ENCODE data around the gene PRADC1. TPM values are rescaled to one million over a fixed set of nuclear protein-coding genes. Genes with fewer than 3 reads are reported as not detected.

The PRADC1 gene
- total RNA-seq, 3 donors from 2014 or later: 21.6 to 49.6 (median 25.6) TPM

GRCh38 chr2:73262108-73262651 lies 29.1 kb upstream of the PRADC1 start:
- intact Hi-C loops (cut with DNase I; ENCODE audit: low total_unique reads): no loop called here

GRCh38 chr2:73260338-73260984 lies 27.4 kb upstream of the PRADC1 start:
- no peaks in the 10 kb centered on the region for H3K36me3 ChIP-seq
- intact Hi-C loops (cut with DNase I; ENCODE audit: low total_unique reads): no loop called here
- TF ChIP-seq POLR2A (IDR thresholded peaks at IDR 0.05) (no peak), POLR2AphosphoS5 (IDR thresholded peaks at IDR 0.05) (no peak), CTCF (IDR thresholded peaks at IDR 0.05) (peak in 1 of 3 donors; percentile 22)

More at GRCh38 chr2:73262108-73262651, 29.1 kb upstream of the PRADC1 start:
- no peak overlapping the region for H3K4me3 ChIP-seq
- no peak overlapping the region for H3K27ac ChIP-seq
- H3K4me1 ChIP-seq: no peaks in the 10 kb centered on the region
- H3K9me3 ChIP-seq: no peaks in the 10 kb centered on the region
- H3K27me3 ChIP-seq: no peaks in the 10 kb centered on the region
- no peaks in the 10 kb centered on the region for H3K36me3 ChIP-seq
- DNase-seq (ENCODE audit: low spot score in 2 of 2): no peak
- TF ChIP-seq CTCF (IDR thresholded peaks at IDR 0.05) (no peak), POLR2AphosphoS5 (IDR thresholded peaks at IDR 0.05) (no peak), POLR2A (IDR thresholded peaks at IDR 0.05) (no peak)

GRCh38 chr2:73259704-73260337 lies 26.8 kb upstream of the PRADC1 start:
- H3K4me3 ChIP-seq: no peak overlapping the region
- no peak overlapping the region for H3K27ac ChIP-seq
- intact Hi-C loops (cut with DNase I; ENCODE audit: low total_unique reads): no loop called here
- no peaks in the 10 kb centered on the region for H3K9me3 ChIP-seq
- TF ChIP-seq POLR2A (IDR thresholded peaks at IDR 0.05) (no peak), CTCF (IDR thresholded peaks at IDR 0.05) (no peak), POLR2AphosphoS5 (IDR thresholded peaks at IDR 0.05) (no peak)
- DNase-seq (ENCODE audit: low spot score in 2 of 2): no peak
- no peaks in the 10 kb centered on the region for H3K4me1 ChIP-seq
- no peaks in the 10 kb centered on the region for H3K27me3 ChIP-seq
- H3K36me3 ChIP-seq: no peaks in the 10 kb centered on the region

More at GRCh38 chr2:73260338-73260984, 27.4 kb upstream of the PRADC1 start:
- H3K4me3 ChIP-seq: no peak overlapping the region
- no peak overlapping the region for H3K27ac ChIP-seq
- no peaks in the 10 kb centered on the region for H3K9me3 ChIP-seq
- H3K4me1 ChIP-seq: no peaks in the 10 kb centered on the region
- no peaks in the 10 kb centered on the region for H3K27me3 ChIP-seq
- DNase-seq (ENCODE audit: low spot score in 2 of 2): no peak

GRCh38 chr2:73259276-73259675 lies 26.2 kb upstream of the PRADC1 start:
- Histone ChIP-seq H3K9me3 (no peaks in the 10 kb centered on the region), H3K4me1 (no peaks in the 10 kb centered on the region), H3K27me3 (no peaks in the 10 kb centered on the region), H3K36me3 (no peaks in the 10 kb centered on the region), H3K27ac (no peak overlapping the region), H3K4me3 (no peak overlapping the region)
- TF ChIP-seq POLR2AphosphoS5 (IDR thresholded peaks at IDR 0.05) (no peak), CTCF (IDR thresholded peaks at IDR 0.05) (no peak), POLR2A (IDR thresholded peaks at IDR 0.05) (no peak)
- no peak for DNase-seq (ENCODE audit: low spot score in 2 of 2)
- intact Hi-C loops (cut with DNase I; ENCODE audit: low total_unique reads): no loop called here

- Histone ChIP-seq H3K27ac (no peak overlapping the region), H3K4me1 (no peaks in the 10 kb centered on the region), H3K27me3 (no peaks in the 10 kb centered on the region), H3K36me3 (no peaks in the 10 kb centered on the region), H3K4me3 (no peak overlapping the region), H3K9me3 (no peaks in the 10 kb centered on the region)
- intact Hi-C loops (cut with DNase I; ENCODE audit: low total_unique reads): no loop called here
- TF ChIP-seq POLR2AphosphoS5 (IDR thresholded peaks at IDR 0.05): no peak
- TF ChIP-seq POLR2A (IDR thresholded peaks at IDR 0.05): no peak
- TF ChIP-seq CTCF (IDR thresholded peaks at IDR 0.05): no peak
- no peak for DNase-seq (ENCODE audit: low spot score in 2 of 2)
These were observed 25.8 kb upstream of the PRADC1 start for GRCh38 chr2:73258913-73259215.

Data from breast epithelium (tissue), 4 donors.